Activated T-helper 2 cell treated with anti-CD3 and anti-CD28 coated beads, Interferon-gamma antibody, Interleukin-2, Interleukin-4, amounts not matched to agents 10 μg/mL and 5 μg/mL and 100 μg/mL, durations not matched to agents 14 hours and 24 hours and 36 hours (primary cell): ENCODE measurements around the gene CDKN2AIP. TPM values are rescaled to one million over a fixed set of nuclear protein-coding genes. Genes with fewer than 3 reads are reported as not detected.
A peak's percentile ranks its signal among the peaks of the same experiment; 100 is the strongest.
"Not testable (repeated sequence)": the region's sequence is repeated elsewhere in the genome, so short reads cannot be mapped to it uniquely, and the experiment has no call there.

Experiments used
- DNase-seq: peaks from one replicate; pipeline ENCODE4 v3.0.0; 2021; ENCODE audit warnings: low spot score
- H3K27ac Mint-ChIP-seq: one replicate; pipeline ENCODE4 v1.8.0; 2021; ENCODE audit warnings: mixed read lengths
- H3K27me3 Mint-ChIP-seq: one replicate; pipeline ENCODE4 v1.8.0; 2021; ENCODE audit warnings: low read depth, mixed read lengths
- H3K36me3 Mint-ChIP-seq: one replicate; pipeline ENCODE4 v1.8.0; 2021; ENCODE audit warnings: low read depth, mixed read lengths
- H3K4me1 Mint-ChIP-seq: one replicate; pipeline ENCODE4 v1.8.0; 2021; ENCODE audit warnings: low read depth, mixed read lengths
- H3K4me3 Mint-ChIP-seq: one replicate; pipeline ENCODE4 v1.8.0; 2021; ENCODE audit warnings: low read depth, mild to moderate bottlenecking, moderate library complexity, mixed read lengths
- H3K9me3 Mint-ChIP-seq: one replicate; pipeline ENCODE4 v1.8.0; 2021; ENCODE audit warnings: mixed read lengths
- intact Hi-C: fragments of 100-400 bp; cut with micrococcal nuclease; formaldehyde crosslinking; loops from one replicate; pipeline ENCODE4 v1.15.1; 2023
- total RNA-seq: library from RNA; stranded (reverse); gene quantifications from 2 replicates; pipeline ENCODE4 v1.2.3, GENCODE V29; 2022

Gene CDKN2AIP
- total RNA-seq, 1 donor from 2014 or later = 23.3 TPM

DNA sequence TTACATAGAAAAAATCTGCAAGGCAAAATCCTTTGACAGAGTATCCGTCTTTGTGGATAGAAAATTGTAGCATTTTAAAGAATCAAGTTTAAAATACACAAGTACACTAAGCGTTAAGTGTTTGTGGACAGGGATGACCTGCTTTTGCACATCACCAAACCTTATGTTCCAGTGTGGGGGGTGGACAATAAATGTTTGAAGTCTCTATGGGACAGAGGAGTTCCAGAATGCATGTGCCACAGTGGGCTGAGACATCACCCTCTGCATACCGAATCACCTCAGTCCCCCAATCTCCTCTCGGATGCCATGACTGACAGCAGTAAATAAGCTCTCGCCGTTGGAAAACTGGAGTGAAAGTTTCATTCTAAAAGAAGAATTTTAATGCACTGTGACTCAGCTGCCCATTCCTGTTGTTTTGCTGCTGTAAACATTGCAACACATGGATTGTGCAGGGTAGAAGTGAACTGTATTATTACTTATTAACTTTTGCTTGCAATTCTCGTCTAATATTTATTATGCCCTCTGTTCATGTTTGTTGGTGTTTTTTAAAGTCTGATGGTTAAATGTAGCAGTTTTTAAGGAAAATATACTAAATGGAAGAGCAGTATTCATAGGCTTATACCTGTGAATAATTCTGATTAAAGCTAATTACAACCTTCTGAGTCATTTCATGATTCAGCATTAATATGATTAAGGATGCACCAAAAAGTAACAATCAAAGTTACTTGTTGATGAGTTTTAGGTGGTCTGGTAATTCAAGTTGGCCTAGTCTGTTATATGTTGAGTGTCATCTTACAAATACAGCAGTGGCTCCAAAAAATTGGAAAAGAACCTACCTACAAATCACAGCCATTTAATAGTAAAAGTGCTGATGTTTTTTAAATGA is 24.0 kb downstream of the CDKN2AIP start:
- DNase-seq = no peak
- no peaks in the 10 kb centered on the region for H3K27me3 Mint-ChIP-seq
- H3K36me3 Mint-ChIP-seq = no peaks in the 10 kb centered on the region
- peaks cover 5% of the 10 kb centered on the region for H3K4me1 Mint-ChIP-seq
- H3K27ac Mint-ChIP-seq = no peak overlapping the region
- intact Hi-C loops = no loop called here
- H3K4me3 Mint-ChIP-seq = no peak overlapping the region
- H3K9me3 Mint-ChIP-seq = no peaks in the 10 kb centered on the region

DNA sequence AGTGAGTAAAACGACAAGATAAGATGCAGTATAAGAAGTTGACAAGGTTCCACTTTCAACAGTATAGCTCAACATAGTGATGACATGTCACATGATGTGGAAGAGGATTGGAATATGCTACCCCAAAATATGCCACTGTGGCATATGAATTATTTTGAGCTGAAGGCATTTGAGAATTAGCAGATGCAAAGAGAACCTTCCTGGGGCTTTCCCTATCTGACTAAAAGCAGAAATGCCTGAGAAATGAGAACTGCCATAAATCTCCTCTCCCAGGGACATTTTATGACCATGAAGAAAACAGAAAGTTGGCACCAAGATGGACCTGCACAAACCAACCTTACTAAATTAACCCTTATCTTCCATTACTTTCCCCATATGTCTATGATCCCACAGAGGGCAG is 24.8 kb downstream of the CDKN2AIP start:
- Mint-ChIP-seq H3K36me3 (no peaks in the 10 kb centered on the region), H3K27ac (no peak overlapping the region), H3K4me1 (peaks cover 5% of the 10 kb centered on the region), H3K27me3 (no peaks in the 10 kb centered on the region), H3K4me3 (no peak overlapping the region), H3K9me3 (no peaks in the 10 kb centered on the region)
- intact Hi-C loops = no loop called here
- no peak for DNase-seq

DNA sequence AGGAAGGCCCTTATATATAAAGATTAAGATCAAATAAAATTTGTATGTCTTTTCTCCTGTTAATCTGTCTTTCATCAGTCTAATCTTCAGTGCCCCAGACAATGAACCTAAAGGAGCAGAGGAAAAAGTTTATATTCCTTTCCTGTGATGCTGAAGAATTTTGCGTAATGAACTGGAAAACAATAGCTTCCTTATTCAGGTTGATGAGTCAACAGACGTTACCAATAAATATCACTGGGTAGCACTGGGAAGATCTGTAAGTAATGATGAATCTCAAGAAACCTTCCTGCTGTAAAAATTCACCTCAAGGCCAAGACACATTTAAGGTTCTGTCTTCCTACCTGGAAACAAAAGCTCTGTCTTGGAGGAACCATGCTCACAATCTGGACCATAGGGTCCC is 25.5 kb downstream of the CDKN2AIP start:
- Mint-ChIP-seq H3K27me3 (no peaks in the 10 kb centered on the region), H3K27ac (no peak overlapping the region), H3K36me3 (no peaks in the 10 kb centered on the region), H3K9me3 (no peaks in the 10 kb centered on the region), H3K4me1 (peaks cover 5% of the 10 kb centered on the region), H3K4me3 (no peak overlapping the region)
- DNase-seq = no peak
- intact Hi-C loops = loop anchor here (10.0 kb wide), 1 partner anchor 255 kb away; no protein-coding TSS in a partner anchor

DNA sequence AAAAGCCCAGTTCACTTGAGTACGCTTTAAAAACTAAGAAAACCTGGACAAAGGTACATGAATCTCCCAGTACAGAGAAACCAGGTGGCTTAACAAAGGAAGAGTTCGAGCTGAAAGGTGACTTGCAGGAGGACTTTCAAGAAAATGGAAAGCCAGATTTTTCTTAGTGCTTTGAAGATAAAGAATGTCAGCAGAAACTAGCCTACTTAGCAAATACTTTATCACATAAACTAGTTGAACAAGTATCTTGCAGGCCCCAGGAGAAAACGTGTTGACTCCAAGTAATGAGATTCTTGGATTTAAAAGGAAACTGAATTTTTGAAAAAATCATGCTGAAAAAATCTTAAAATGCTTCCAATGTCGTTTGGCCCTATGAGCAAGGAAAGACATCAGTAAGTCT is 26.4 kb downstream of the CDKN2AIP start:
- no peak overlapping the region for H3K27ac Mint-ChIP-seq
- peaks cover 5% of the 10 kb centered on the region for H3K4me1 Mint-ChIP-seq
- intact Hi-C loops = loop anchor here (10.0 kb wide), 1 partner anchor 254 kb away; no protein-coding TSS in a partner anchor
- no peaks in the 10 kb centered on the region for H3K9me3 Mint-ChIP-seq
- no peaks in the 10 kb centered on the region for H3K27me3 Mint-ChIP-seq
- DNase-seq = no peak
- H3K36me3 Mint-ChIP-seq = no peaks in the 10 kb centered on the region
- H3K4me3 Mint-ChIP-seq = no peak overlapping the region

DNA sequence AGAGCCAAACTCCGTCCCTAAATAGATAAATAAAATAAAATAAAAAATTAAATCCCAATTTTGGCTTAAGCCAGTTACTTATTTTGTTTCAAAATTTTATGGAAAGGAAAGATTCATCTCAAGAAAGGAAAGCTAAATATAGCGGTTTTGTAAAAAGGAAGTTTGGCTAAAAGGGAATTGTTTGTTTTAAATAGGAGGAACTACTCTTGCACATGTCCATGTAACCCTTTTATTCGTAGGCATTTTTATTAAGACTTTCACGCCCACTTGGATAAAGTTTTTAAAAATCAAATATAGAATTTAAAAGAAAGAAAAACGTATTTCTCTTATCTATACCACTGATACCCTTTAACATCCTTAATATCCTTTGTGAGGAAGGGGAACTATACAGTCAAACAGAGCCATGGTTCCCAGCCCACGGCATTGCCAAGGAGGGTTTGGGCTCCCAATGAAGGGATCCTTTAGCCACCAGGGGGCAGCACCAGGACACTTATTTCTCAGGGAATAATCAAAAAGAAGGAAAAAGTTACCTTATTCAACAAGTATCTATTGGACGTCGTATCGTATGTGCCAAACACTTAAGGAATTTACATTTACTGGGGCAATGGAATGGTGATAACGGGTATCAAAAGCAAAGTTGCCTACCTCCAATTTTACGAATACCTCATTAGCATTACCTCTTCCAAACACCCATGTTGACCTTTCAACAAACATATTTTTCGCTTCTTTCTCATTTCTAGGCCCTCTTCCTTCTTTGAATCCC is 27.7 kb downstream of the CDKN2AIP start:
- intact Hi-C loops = loop anchor here (1.0 to 10.0 kb wide), 3 partner anchors 31 to 253 kb away; no protein-coding TSS in a partner anchor
- Mint-ChIP-seq H3K27me3 (no peaks in the 10 kb centered on the region), H3K27ac (no peak overlapping the region), H3K4me3 (no peak overlapping the region), H3K4me1 (peaks cover 5% of the 10 kb centered on the region), H3K9me3 (no peaks in the 10 kb centered on the region), H3K36me3 (no peaks in the 10 kb centered on the region)
- peak; percentile 48 for DNase-seq

DNA sequence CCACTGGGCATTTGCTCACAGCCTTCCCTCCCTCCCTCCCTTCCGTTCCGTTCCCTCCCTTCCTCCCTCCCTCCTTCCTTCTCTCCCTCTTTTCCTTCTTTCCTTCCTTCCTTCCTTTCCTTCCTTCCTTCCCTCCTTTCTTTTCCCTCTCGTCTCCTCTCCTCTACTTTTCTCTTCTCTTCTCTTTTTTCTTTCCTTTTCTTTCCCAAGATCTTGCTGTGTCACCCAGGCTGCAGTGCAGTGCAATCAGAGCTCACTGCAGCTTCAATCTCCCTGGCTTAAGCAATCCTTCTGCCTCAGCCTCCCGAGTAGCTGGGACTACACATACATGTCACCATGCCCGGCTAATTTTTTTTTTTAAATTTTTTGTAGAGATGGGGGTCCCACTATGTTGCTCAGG is 33.7 kb downstream of the CDKN2AIP start:
- H3K4me1 Mint-ChIP-seq = peaks cover 1% of the 10 kb centered on the region
- no peaks in the 10 kb centered on the region for H3K9me3 Mint-ChIP-seq
- no peak overlapping the region for H3K4me3 Mint-ChIP-seq
- intact Hi-C loops = loop anchor here (10.0 kb wide), 1 partner anchor 247 kb away; no protein-coding TSS in a partner anchor
- no peak overlapping the region for H3K27ac Mint-ChIP-seq
- H3K27me3 Mint-ChIP-seq = peaks cover 4% of the 10 kb centered on the region
- no peak for DNase-seq
- no peaks in the 10 kb centered on the region for H3K36me3 Mint-ChIP-seq

DNA sequence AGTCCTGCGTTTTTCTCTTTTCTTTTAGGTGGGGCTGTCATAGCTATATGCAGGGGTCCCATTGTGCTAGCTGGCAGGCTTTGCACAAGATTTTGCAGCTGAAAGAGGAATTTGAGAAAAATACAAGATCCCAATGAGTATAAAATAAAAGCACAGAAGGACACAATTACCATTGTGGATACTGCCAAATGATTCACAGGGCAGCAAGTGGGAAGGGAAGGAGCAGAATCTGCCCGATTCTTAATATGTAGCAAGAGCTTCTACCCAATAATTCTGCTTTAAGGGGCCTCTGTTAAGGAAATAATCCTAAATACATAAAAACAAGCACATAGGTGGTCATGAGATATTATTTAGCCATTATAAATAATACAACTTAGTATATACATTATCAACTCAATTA is 34.5 kb downstream of the CDKN2AIP start:
- Mint-ChIP-seq H3K36me3 (no peaks in the 10 kb centered on the region), H3K4me3 (no peak overlapping the region), H3K27me3 (peaks cover 4% of the 10 kb centered on the region), H3K4me1 (peaks cover 1% of the 10 kb centered on the region), H3K9me3 (no peaks in the 10 kb centered on the region), H3K27ac (no peak overlapping the region)
- DNase-seq = no peak
- intact Hi-C loops = loop anchor here (10.0 kb wide), 1 partner anchor 246 kb away; no protein-coding TSS in a partner anchor

DNA sequence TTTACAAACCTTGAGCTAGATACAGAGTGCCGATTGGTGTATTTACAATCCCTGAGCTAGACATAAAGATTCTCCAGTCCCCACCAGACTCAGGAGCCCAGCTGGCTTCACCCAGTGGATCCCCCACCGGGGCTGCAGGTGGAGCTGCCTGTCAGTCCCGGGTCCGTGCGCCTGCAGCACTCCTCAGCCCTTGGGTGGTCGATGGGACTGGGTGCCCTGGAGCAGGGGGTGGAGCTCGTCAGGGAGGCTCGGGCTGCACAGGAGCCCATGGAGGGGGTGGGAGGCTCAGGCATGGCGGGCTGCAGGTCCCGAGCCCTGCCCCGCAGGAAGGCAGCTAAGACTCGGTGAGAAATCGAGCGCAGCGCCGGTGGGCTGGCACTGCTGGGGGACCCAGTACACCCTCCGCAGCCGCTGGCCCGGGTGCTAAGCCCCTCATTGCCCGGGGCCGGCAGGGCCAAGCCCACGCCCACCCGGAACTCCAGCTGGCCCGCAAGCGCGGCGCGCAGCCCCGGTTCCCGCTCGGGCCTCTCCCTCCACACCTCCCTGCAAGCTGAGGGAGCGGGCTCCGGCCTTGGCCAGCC is 38.2 kb downstream of the CDKN2AIP start:
- H3K9me3 Mint-ChIP-seq, H3K36me3 Mint-ChIP-seq, H3K4me3 Mint-ChIP-seq, DNase-seq, H3K4me1 Mint-ChIP-seq, H3K27ac Mint-ChIP-seq, intact Hi-C loops, H3K27me3 Mint-ChIP-seq: not testable (repeated sequence)

DNA sequence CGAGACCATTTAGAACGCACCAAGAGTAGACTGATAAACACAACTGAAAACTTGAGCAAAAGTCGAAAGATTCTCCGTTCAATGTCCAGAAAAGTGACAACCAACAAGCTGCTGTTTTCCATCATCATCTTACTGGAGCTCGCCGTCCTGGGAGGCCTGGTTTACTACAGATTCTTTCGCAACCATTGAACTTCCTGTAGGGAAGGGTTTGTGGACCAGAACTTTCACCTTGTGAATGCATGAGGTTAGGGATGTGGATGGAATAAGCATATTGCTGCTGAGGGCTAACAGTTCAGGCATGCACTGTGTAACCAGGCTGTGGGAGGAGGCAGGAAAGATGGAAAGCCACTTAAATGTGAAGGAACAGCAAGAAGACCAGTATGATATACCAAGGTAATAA is 39.6 kb downstream of the CDKN2AIP start:
- Mint-ChIP-seq H3K9me3 (no peaks in the 10 kb centered on the region), H3K36me3 (no peaks in the 10 kb centered on the region)
- DNase-seq = no peak

DNA sequence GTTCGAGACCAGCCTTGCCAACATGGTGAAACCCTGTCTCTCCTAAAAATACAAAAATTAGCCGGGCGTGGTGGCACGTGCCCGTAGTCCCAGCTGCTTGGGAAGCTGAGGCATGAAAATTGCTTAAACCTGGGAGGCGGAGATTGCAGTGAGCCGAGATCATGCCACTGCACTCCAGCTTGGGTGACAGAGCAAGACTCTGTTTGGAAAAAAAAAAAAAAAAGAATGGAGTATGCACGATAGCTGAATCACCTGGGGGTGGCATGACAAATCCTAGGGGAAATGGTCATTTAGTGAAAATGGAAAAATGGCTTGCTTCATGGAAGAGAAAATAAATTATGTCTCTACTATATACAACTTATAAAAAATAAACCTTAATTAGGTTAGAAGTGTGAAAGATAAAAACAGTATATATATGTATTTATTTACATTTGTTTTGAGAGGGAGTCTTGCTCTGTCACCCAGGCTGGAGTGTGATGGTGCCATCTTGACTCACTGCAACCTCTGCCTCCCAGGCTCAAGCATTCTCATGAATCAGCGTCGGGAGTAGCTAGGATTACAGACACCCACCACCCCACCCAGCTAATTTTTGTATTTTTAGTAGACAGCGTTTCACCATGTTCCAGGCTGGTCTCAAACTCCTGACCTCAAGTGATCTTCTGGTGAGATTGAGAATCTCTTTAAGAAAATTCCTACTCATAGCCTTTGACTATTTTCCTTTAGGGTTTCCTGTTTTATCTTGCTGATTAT is 41.1 kb downstream of the CDKN2AIP start:
- H3K27me3 Mint-ChIP-seq = no peaks in the 10 kb centered on the region

More for the DNA sequence above, 39.6 kb downstream of the CDKN2AIP start:
- Mint-ChIP-seq H3K27me3 (peaks cover 2% of the 10 kb centered on the region), H3K4me3 (no peak overlapping the region), H3K4me1 (no peaks in the 10 kb centered on the region), H3K27ac (no peak overlapping the region)
- intact Hi-C loops = no loop called here

DNA sequence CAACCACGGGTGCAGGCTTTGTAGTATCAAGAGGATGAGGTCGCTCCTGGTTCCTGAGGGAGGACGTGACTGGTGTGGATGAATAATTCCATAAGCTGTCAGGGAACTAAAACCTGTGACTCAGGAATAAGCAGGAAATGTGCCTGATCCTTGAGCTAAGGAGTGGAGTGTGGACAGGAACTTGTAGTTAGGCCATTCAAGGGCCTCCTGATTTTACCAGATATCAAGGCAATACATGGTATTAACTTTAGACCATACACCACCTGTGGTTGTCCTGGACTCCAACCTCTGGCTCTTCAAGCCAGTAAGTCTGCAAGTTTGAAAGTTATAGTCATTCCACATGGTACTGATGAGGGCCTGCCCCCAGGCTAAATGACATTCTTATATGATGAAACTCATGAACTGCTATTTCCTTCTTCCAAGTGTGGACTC is 48.4 kb downstream of the CDKN2AIP start:
- Mint-ChIP-seq H3K36me3 (peaks cover 25% of the 10 kb centered on the region), H3K27me3 (no peaks in the 10 kb centered on the region), H3K9me3 (no peaks in the 10 kb centered on the region), H3K27ac (no peak overlapping the region), H3K4me1 (no peaks in the 10 kb centered on the region), H3K4me3 (no peak overlapping the region)
- no peak for DNase-seq
- intact Hi-C loops = no loop called here

More for the DNA sequence above, 41.1 kb downstream of the CDKN2AIP start:
- Mint-ChIP-seq H3K4me1 (no peaks in the 10 kb centered on the region), H3K9me3 (no peaks in the 10 kb centered on the region), H3K27ac (no peak overlapping the region), H3K36me3 (peaks cover 3% of the 10 kb centered on the region), H3K4me3 (no peak overlapping the region)
- DNase-seq = no peak
- intact Hi-C loops = no loop called here

DNA sequence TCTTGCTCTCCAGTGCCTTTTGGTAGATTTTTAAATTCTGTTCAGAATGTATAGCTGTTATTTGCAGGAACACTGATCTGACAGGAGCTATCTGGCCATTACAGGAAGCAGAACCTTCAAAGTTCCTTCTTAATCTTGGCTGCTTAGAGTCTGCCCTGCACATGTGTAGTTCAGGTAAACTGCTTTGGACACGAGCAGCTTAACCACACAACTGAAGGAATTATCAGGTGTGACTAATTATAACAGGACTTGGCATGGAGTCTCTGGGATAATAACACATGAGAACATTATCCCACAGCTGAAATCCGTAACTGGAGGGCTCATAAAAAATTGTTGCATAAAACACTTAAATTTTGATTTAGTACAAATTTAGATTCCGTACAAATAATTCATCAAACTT is 48.8 kb downstream of the CDKN2AIP start:
- Mint-ChIP-seq H3K4me3 (no peak overlapping the region), H3K9me3 (no peaks in the 10 kb centered on the region), H3K27ac (no peak overlapping the region), H3K4me1 (no peaks in the 10 kb centered on the region), H3K27me3 (no peaks in the 10 kb centered on the region), H3K36me3 (peaks cover 25% of the 10 kb centered on the region)
- intact Hi-C loops = no loop called here
- no peak for DNase-seq
